Progenitor cell of endocrine pancreas (in vitro differentiated cells): ENCODE results near the gene ING5. TPM values are rescaled to one million over a fixed set of nuclear protein-coding genes. Genes with fewer than 3 reads are reported as not detected.

ENCODE experiments used
- DNase-seq: peaks from one replicate; pipeline ENCODE4 v3.0.0; 2021; ENCODE audit warnings: low spot score; ENCODE audit not compliant: unreplicated experiment
- H3K27ac Mint-ChIP-seq: 2 replicates; pipeline ENCODE4 v1.8.0; 2021; ENCODE audit warnings: mild to moderate bottlenecking, moderate library complexity, mixed read lengths
- H3K27me3 Mint-ChIP-seq: 2 replicates; pipeline ENCODE4 v1.8.0; 2021; ENCODE audit warnings: mixed read lengths
- H3K36me3 Mint-ChIP-seq: 2 replicates; pipeline ENCODE4 v1.8.0; 2022; ENCODE audit warnings: mixed read lengths; ENCODE audit not compliant: insufficient read depth
- H3K4me1 Mint-ChIP-seq: 2 replicates; pipeline ENCODE4 v1.8.0; 2021; ENCODE audit warnings: low read depth, mixed read lengths
- H3K4me3 Mint-ChIP-seq: 2 replicates; pipeline ENCODE4 v1.8.0; 2021; ENCODE audit warnings: low read depth, mild to moderate bottlenecking, moderate library complexity, mixed read lengths
- H3K9me3 Mint-ChIP-seq: 2 replicates; pipeline ENCODE4 v1.8.0; 2021; ENCODE audit warnings: low read depth, mixed read lengths
- CTCF ChIP-seq: fragments of 200-600 bp; sonication (generic); IDR thresholded peaks from one replicate; pipeline ENCODE4 v1.5.0; 2021; ENCODE audit warnings: antibody characterized with exemption, mild to moderate bottlenecking; ENCODE audit not compliant: unreplicated experiment
- total RNA-seq: library from RNA; stranded (reverse); gene quantifications from 2 replicates; pipeline ENCODE4 v1.2.1, GENCODE V29; 2021

The ING5 gene
- total RNA-seq, 1 donor from 2014 or later: 65.9 TPM

GRCh38 chr2:241655516-241656189 is 46.2 kb upstream of the ING5 start:
- Mint-ChIP-seq H3K27me3 (no peaks in the 10 kb centered on the region), H3K27ac (no peak overlapping the region), H3K36me3 (peaks cover 20% of the 10 kb centered on the region), H3K4me1 (no peaks in the 10 kb centered on the region), H3K4me3 (no peak overlapping the region), H3K9me3 (no peaks in the 10 kb centered on the region)
- no peak for DNase-seq
- TF ChIP-seq CTCF: no peak

- Mint-ChIP-seq H3K9me3 (no peaks in the 10 kb centered on the region), H3K4me1 (no peaks in the 10 kb centered on the region), H3K4me3 (no peak overlapping the region), H3K36me3 (peaks cover 20% of the 10 kb centered on the region), H3K27ac (no peak overlapping the region), H3K27me3 (no peaks in the 10 kb centered on the region)
- TF ChIP-seq CTCF: no peak
- no peak for DNase-seq
These were observed 45.6 kb upstream of the ING5 start for GRCh38 chr2:241656190-241656741.

DNA sequence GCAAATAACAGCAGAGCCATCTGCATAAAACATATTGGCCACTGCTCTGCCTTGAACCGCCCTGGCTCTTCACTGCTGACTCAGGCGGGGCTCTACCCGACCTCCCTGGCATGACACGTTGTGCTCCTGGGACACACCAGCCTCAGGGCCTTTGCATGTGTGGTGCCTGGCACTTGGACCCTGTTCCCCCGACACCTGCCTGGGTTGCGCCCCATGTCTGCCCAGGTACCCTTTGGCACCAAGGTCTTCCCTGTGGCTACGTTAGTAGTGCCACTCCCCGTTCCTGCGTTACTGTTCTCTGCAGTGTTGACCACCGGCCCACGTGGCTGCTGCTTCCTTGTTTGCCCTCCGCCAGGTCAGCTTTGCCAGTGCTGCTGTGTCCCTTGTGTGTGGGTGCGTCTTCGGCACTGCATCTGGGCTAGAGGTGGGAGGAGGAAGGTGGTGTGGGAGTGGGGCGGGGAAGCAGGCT is 44.0 kb upstream of the ING5 start:
- no peak overlapping the region for H3K4me3 Mint-ChIP-seq
- no peaks in the 10 kb centered on the region for H3K9me3 Mint-ChIP-seq

GRCh38 chr2:241658296-241658695 is 43.5 kb upstream of the ING5 start:
- peaks cover 23% of the 10 kb centered on the region for H3K36me3 Mint-ChIP-seq
- peaks cover 3% of the 10 kb centered on the region for H3K4me1 Mint-ChIP-seq

More for the DNA sequence above, 44.0 kb upstream of the ING5 start:
- Mint-ChIP-seq H3K27ac (no peak overlapping the region), H3K4me1 (peaks cover 3% of the 10 kb centered on the region), H3K36me3 (peaks cover 23% of the 10 kb centered on the region), H3K27me3 (no peaks in the 10 kb centered on the region)
- no peak for TF ChIP-seq CTCF
- no peak for DNase-seq

More at GRCh38 chr2:241658296-241658695, 43.5 kb upstream of the ING5 start:
- TF ChIP-seq CTCF: no peak
- no peak overlapping the region for H3K27ac Mint-ChIP-seq
- no peaks in the 10 kb centered on the region for H3K9me3 Mint-ChIP-seq
- DNase-seq: no peak
- no peak overlapping the region for H3K4me3 Mint-ChIP-seq
- no peaks in the 10 kb centered on the region for H3K27me3 Mint-ChIP-seq
